CD4-positive, alpha-beta T cell treated with Interleukin-4 for 1 hour (primary cell): ENCODE measurements around the gene OTUD6A.
A peak's percentile ranks its signal among the peaks of the same experiment; 100 is the strongest.

Source experiments
- DNase-seq, 2 donors: peaks; one replicate each; pipeline ENCODE4 v3.0.0-alpha.2; 2020 to 2022

The OTUD6A gene, protein sequence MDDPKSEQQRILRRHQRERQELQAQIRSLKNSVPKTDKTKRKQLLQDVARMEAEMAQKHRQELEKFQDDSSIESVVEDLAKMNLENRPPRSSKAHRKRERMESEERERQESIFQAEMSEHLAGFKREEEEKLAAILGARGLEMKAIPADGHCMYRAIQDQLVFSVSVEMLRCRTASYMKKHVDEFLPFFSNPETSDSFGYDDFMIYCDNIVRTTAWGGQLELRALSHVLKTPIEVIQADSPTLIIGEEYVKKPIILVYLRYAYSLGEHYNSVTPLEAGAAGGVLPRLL

DNA sequence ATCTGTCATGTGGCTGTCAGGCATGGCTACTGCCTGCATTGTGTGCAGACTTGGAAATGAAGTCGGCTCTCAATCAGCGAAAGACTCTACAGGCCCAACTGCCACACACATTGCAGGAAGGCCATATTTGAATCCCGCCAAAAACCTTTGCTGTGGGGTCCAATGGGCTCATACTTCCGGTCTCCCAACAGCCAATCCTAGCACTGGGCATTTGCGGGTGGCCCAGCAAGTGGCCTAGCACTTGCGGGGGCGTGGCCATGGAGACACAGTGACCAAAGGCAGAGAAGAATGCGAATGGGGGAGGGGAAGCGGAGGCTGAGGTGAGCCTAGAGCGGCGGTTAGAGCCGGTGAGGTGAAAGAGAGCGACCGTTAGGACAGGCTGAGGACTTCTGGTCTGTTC is at the start of gene OTUD6A:
Gene OTUD6A, plus strand, starts transcription at position 382 of the 400 bp plus-strand sequence. CDS start 68 bp downstream, outside the sequence.
- no peak for DNase-seq

DNA sequence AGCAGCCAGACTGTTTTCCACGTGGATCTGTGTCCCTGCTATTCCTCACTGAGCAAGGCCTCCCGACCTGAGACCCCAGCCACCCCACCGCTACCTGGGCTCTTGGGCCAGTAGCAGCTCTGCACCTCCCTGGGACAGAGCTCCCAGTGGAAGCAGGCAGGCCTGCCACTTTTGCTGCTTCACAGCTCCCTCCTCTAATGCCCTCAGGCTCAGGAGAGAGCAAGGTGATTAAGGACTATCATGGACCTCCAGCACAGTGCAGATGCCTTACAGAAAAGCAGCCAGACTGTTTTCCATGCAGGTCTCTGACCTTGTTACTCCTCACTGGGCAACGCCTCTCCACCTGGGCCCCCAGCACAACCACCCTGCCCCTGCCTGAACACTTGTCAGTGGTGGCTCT is 49.5 kb upstream of the OTUD6A start:
- DNase-seq = no peak

DNA sequence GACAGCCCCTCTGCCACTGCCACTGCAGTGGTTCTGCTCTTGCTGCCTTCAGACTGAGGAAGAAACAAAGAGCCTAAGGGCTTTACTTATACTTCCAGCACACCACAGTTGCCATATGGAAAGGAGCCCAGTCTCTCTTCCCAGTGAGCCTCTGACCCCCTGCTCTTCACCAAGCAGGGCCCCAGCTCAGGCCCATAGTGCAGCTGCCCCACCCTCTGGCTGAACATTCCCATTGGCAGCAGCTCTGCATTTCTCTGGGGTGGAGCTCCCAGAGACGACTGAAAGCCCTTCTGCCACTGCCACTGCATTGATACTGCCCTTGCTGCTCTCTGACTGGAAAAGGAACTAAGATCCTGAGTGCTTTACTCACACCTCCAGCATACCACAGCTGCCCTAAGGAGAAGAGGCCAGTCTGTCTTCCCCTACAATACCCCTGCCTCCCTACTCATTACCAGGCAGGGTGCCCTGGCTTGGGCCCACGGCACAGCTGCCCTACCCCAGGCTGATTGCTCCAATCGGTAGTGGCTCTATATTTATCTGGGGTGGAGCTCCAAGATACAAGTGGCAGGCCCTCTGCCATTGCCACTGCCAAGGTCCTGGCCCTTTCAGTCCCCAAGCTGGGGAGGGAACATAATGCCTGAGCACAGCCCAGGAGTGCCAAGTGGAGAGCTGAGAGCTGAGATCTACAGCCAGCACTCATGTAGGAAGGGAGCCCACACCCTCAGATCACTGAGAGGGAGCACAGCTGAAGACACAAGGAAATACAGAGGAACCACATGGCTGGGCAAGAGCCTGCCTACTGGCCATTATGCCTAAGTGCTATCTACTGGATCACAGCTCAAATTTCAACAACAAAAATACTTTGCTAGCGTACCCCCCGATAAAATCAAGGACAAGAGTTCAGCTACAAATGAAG is 48.5 kb upstream of the OTUD6A start:
- no peak for DNase-seq

DNA sequence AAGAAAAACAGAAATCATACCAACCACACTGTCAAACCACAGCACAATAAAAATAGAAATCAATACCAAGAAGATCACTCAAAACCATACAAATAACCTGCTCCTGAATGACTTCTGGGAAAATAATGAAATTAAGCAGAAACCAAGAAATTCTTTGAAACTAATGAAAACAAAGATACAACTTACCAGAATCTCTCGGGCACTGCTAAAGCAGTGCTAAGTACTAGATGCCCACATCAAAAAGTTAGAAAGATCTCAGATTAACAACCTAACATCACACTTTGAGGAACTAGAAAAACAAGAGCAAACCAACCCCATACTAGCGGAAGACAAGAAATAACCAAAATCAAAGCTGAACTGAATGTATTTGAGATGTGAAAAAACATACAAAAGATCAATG is 45.7 kb upstream of the OTUD6A start:
- DNase-seq = peak in 1 of 2 donors; percentile 36

DNA sequence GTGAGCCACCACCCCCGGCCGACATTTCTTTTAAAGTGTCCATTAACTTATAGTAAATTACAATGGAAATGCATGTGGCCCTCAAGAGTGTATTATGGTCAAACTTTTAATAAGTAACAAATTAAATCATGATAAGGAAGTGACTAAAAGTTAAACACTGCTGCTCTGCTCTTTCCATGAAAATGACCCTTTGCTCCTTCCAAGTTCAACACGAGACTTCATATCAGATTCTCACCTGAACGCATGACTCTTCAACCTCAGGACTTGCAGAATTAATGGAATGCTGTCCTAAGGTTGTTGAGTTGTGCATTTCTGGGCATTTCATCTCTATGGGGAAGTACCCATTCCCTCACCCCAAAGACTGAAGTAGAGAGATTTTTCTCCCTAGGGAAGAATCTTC is 39.6 kb upstream of the OTUD6A start:
- no peak for DNase-seq

DNA sequence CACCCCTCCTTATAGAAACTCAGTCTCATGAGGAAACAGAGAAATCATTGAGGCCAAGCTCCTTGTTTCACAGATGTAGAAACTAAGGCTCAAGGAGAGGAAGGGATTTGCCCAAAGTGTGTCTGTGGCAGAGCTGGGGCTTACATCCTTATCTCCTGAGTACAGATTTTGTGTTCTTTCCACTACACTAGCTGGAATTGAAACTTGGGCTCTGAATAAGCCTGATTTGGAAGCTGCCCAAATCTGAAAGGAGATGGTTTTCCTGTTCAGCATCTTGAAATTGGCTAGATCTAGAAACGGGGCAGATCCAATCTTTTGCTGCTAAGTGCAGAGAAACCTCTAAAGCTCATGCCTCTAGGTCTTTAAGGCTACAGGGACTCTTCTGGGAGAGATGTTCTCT is 36.8 kb upstream of the OTUD6A start:
- no peak for DNase-seq

DNA sequence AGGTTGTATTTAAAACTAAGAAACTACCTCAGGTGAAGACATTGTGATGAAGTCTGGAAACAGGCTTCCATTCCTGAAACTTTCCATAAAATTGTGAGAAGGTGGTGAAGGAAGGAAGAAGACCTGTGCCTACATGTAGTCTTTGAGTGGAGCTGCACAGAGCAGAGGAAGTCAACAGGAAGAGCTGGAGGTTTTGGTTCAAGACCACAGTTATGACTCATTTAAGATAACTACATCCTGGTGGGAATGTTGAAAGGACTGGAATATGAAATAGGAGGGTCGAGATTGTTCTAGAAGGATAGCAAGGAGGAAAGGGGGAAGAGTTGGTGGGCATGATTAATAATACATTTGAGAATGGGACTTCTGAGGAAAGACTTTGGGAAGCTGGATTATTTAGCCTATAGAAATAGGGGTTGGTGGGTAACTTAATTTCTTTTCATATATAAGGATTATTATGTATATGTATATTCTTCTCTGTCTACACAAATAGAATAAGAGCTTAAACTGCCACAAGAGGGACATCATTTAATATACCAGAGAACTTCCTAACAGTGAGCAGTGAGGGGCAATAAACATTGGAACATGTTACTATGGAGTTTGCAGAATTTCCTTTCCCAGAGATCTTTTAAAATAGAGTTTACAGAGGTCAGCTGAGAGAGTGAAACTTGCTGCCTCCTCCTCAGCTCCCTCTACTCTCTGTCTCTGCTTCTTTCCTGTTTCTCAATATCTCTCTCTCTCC is 36.0 kb upstream of the OTUD6A start:
- no peak for DNase-seq

DNA sequence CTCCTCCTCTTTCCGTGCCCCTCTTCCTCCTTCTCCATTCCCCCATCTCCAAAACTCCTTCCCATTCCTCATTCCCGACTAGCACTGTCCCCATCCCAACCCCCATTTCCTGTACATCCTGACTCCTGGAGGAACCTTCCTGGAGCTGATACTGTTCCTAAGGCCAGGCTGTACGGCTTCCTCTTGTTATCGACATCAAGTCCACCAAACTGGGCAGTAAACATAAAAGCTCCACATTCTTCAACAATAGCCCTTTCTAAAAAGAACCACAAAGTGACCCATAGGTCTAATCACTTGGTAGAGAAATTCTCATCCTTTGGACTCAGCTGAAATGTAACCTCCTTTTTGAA is 35.4 kb upstream of the OTUD6A start:
- DNase-seq = no peak

DNA sequence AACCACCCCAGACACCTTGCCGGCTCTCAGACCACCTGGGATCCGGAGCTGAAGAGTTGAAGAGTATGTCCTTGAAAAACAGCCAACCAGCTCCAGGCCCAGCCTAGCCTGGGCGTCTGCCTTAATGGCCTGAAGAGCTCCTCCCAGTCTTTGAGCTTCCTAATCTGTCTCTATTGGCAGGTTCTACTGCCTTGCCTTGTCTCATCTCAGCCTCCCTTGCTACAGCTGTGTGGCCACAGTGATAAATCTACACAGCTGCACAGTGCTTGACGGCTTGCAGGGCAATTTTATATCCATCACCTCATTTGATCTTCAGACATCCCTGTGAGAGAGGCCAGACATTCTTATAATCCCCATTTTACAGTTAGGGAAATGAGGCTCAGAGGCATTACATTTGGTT is 32.4 kb upstream of the OTUD6A start:
- DNase-seq = no peak

DNA sequence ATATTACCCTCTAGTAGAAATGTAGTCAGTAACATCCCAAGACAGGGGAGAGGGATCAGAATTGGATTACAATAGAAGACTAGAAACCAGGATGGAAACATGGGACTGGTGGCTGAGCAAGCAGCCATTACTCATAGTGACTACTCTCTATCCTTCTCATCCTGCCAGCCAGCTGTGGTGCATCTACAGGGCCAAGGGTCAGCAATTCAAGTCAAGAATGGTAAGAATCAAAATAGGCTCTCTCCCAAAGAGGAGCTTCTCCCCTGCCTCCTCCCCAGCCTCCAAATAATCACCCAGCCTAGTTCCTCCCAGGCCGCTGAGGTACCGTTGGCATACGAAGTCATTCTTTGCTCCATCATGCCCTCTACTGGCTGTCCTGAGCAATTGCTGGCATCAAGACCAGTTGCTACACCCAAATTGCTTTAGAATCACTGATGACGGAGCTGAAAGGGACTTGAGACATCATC is 31.9 kb upstream of the OTUD6A start:
- DNase-seq = peak; percentile 28 to 52

DNA sequence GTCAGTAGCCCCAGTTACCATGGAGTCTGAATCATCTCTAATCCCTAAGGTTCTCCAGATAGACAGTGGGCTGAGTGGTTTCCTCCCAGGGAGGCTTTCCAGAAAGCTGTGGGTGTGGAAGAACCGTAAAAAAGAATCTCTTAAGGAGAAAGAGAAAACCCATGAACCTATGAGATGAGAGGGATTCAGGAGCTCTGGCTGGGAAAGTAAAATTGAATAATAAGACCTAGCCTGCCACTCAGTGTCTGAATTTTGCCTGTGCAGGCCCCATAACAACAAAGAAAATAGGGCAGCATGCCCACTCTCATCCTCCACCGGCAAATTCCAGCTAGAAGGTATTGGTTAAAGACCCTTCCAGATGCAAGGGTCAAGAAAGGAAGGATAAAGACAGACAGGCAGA is 29.5 kb upstream of the OTUD6A start:
- DNase-seq = no peak

DNA sequence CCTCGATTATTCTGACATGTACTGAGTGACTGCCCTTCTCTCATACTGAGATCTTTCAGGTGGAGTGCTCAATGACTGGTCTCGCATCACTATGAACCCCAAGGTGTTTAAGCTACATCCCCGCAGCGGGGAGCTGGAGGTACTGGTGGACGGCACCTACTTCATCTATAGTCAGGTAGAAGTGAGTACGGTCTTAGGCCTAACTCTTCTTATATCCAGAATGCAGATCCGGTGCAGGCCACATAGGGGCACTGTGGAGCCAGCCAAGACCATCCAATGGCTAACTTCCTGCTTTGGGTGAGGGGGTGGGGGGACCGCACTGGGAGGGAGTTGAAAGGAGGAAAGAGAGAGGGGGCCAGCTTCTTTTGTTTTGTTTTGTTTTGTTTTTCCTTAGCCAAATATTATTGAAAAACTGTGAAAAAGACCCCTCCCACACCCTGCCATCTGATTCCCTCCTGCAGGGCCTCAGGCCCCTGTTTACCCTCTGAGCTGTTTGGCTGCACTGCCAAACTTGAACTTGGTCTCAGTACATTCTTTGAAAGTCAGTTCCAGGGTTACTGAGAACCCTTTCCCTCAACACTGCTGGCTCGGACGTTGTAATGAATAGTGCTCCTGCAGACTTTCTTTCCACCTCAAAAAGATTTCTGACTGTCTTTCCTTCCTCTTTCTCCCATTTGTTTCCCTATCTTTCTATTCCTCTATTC is 28.8 kb upstream of the OTUD6A start:
- peak in 1 of 2 donors; percentile 5 for DNase-seq

DNA sequence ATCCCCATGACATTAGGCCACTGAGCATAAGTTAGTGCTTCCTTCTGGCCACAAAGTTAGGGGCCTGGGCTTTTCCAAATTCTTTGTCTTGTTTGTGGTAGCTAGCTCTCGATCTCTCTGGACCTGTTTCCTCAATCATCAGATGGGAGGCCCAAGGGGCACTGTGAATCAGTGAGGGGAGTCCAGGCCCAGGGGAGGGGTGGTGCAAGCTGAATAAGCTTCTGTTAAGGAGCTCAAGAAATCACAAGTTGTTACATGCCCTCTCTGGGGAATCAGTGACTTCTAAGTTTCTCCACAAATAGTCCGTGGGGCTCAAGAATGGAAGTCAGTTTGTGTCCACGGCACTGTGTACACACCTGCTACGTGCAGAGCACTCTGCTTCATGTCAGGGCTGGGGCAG is 27.6 kb upstream of the OTUD6A start:
- DNase-seq = no peak

DNA sequence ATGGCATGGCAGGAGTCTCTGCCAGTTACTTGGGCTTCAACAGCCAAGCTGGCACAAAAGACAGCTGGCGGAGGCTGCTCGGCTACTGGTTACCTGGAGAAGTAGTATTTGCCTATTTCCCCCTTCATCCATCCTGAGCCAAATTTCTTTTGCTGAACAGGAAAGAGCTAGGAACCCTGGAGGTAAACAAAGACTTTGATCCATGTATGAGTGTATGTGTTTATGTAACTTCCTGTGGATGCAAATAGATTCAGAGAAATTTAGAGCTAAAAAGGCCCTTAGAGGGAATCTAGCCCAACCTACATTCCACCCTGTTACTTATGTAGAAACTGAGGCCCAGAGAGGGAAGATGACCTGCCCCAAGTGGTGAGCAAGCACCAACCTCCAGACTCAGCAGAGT is 23.7 kb upstream of the OTUD6A start:
- DNase-seq = no peak

DNA sequence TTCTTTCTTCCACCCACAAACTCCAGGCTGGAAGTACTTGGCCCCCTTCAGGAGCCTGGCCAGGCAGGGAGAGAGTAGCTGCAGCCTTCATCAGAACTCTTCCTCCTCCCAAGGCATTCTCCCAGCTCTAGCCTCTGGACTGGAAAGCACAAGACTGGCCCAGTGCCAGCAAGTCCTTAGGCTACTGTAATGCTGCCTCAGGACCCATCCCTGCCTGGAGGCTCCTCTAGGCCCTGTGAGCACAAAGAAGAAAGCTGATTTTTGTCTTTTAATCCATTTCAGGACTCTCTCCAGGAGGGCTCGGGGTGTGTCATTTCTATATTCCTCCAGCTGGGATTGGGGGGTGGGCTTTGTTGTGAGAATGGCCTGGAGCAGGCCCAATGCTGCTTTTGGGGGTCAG is 23.3 kb upstream of the OTUD6A start:
- DNase-seq = no peak

DNA sequence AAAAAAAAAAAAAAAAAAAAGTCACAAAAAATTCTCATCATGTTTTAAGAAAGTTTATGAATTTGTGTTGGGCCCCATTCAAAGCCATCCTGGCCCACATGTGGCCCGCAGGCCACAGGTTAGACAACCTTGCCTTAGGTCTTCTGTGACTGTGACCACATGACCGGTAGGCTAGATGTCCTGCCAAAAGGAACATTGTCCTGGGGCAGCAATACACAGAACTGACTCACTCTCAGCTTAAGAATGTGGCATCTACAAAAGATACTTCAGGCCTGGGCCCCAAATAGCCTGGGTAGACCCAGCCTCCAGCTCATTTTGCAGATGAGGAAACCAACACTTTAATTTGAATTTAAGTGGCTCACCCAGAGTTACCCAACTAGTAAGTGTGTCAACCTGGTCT is 22.5 kb upstream of the OTUD6A start:
- DNase-seq = no peak

DNA sequence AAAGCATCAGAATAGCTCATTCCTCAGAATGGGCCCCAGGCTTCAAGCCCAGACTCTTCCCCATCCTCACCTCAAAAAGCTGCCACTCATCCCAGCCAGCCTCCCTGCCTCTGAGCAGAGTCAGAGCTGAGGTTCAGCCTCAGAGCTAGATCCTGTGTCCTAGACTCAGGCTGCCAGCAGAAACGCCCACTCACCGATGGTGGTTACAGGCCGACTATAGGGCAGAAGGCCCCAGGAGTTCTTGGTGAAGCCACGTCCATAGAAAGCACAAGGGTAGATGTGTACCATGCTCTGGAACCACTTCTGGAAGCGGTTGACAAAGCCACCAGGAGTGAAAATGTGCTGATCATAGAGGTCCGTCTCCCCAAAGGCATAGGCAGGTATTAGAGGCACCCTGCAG is 20.3 kb upstream of the OTUD6A start:
- DNase-seq = no peak

DNA sequence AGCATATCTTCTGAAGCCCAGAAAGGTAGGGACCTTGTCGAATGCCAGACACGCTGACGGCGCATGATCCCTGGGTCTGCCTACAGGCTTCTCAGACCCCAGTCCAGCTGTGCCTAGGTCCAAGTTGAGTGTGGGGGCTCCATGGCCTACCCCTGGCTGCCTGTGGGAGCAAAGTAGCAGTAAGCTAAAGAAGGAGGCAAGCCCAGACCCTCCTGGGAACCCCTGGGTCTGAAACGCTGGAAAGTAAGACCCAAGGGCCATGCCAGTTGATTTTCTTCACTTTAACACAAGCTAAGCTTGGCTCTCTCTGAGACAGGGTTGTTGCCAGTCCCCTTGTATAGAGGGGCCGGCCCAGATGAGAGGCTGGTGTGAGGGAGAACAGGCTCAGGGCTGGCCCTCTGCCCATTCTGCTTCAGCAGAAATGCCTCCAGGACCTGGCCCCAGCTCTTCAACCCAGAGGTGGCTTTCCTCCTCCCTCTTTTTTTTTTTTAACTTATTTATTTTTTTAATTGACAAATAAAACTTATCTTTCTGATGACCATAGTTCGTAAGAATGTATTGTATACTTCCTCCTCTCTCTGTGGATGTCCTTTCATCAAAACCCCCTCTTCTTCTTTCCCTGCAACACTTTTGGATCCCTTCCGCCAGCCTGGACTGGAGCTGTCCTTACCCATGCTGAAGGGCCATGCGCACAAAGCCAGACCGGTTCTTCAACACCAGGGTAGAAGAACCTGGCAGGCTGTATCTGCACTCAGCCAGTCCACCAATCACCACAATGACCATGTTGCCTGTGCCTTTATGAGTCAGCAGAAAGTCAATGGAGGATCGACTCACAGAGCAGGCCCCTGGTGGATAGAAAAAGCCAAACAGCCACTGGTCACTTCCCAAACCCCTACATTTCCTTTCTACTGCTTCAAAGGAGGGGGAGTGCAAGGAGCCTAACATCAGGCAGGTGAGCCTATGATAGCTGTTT is 19.6 kb upstream of the OTUD6A start:
- DNase-seq = no peak

DNA sequence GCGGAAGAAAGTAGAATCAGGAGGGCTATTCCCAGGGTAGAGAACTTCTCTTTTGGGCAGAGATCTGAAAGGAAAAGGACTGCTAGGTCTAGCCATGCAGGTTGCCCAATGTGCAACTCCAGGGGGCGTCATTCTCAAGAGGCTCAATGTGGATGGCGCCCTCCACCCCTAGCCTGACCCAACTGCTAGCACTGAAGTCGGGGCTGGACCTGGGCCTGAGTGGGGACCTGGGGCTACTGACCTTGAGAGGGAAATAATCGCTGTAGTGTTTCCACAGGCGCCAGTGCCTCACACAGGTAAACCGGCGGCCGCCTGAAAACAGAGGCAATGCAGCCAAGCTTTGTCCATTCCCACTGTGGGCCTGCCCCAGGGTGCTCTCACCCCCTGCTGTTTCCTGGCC is 18.6 kb upstream of the OTUD6A start:
- DNase-seq = no peak

DNA sequence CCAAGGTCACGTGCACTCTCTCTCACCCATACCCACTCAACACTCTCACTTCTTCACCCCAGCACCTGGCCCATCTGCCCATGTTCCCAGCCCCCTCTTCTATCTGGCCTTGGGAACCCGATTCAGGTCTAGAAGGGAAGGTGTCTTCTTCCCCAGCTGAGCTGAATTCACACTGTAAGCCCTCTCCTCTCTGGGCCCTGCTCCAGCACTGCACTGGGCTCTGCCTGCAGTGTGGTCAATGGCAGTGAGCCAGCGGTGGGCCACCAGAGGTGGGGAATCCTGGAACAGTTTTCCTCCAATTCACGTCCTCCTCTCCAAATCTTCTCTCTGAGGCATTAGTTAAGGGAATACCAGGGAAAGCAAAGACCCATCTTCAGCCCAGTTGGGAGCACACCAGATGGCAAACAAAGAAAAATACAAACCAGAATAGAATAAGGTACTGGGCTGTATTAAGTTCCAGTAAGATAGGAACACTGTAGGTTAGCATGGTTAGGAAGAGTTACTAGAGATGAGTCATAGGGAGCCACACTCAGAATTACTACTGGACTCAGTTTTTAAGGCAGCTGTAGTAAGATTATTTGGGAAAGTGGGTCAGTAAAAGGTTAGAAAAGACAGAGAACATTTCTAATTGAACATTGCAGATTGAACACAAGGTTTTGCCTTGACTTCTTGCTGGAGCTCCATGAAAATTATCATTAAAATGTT is 17.6 kb upstream of the OTUD6A start:
- no peak for DNase-seq

DNA sequence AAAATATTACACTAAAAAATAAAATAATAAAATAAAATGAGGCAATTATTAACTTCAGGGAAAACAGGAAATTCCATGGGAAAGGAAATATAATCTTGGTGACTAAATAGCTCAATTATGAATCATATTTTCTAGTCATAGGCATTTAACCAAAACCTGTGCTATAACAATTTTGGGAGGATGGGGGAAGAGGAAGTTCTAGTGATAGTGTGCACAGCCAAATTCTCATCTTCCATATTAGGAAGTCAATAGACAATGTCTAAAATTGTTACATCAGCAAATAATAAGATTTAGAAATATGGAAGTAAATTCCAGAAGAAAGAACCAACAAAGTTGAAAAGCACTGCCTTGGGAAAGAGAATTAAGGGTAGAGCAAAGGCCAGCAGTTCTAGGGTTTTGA is 15.3 kb upstream of the OTUD6A start:
- no peak for DNase-seq
